ENCODE measurements around the gene SH2D2A.

SH2D2A gene

DNA sequence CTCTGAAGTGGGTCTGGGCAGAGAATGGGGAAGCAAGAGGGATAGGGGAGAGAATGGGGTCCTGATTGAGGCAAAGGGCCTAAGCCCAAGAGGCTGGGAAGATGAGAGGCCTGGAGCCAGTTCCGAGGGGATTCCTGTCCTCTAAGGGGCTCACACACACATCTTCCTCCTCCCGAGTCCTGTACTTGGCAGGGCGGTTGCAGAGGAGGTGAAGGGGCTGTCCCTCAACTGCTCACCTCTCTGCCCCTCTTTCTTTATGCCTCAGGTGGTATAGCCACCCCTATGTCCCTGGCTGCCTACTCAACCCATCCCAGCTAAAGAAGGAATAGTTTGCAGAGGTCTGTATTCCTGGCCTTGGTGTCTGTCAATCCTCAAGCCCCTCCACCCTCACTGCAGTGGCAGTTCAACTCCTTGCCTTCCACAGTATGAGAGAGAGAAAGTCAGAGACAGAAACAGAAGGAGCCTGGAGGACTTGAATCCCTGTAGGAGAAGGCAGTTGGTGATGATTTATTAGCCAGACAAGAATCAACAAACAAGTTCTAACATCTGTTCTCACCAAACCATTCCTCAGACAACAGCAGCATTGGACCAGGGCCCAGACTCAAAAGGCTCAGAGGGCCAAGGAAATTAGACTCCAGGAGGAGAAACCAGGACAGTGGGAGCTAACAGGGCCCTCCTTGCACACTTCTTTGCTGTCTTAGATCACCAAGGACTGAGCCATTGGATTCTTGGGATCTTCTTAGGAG is 10.7 kb downstream of the SH2D2A start:
- FAIRE-seq, result no peak

DNA sequence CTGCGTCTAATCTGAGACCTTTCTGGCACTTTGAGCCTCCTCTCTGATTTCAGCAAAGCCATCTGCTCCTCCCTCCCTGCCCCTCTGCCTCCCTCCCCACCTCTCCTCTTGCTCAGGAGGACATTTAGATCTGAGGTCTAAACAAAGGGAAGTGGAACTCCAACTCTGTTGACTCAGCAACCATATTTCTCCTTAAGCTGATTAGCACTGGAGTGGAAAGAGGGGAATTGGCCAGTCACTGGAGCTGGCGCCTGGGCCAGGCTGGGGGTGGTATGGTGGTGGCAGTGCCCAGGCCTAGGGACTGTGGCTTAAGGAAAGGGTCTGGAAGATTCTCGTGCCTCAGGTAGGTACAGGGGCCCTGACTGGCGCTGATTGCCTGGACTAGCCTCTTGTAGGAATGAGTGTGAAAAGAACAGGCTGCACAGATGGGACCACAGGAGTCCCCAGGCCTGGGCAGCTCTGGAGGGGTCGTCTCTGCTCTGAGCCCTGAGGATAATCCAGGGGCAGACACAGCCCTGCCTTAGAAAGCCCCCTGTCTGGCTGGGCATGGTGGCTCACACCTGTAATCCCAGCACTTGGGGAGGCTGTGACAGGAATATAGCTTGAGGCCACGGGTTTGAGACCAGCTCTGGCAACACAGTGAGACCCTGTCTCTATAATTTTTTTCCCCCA is 11.9 kb downstream of the SH2D2A start:
- FAIRE-seq, result no peak
- DNase-seq (ENCODE audit: insufficient read length, low spot score), result no peak

More for the DNA sequence above, 10.7 kb downstream of the SH2D2A start:
- DNase-seq (ENCODE audit: insufficient read length, low spot score), result peak; percentile 36

DNA sequence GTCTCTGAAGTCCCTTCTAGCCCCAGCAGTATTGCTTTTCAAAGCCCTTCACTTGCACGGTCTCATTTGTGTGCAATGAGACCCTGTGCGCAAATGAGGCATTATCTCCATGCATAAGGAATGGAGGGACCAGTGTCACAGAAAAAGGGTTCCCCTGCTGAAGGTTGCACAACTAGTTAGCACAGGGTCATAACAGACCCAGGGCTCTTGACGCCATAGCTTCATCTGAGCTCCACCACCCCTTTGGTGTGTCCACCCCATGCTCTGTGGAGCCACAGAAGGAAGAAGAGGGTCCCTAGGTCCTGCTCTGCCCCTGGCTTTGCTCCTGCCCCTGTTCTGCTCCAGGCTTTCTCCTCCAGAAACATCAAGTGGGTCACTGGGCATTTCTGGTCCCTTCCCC is 12.6 kb downstream of the SH2D2A start:
- FAIRE-seq, result no peak

DNA sequence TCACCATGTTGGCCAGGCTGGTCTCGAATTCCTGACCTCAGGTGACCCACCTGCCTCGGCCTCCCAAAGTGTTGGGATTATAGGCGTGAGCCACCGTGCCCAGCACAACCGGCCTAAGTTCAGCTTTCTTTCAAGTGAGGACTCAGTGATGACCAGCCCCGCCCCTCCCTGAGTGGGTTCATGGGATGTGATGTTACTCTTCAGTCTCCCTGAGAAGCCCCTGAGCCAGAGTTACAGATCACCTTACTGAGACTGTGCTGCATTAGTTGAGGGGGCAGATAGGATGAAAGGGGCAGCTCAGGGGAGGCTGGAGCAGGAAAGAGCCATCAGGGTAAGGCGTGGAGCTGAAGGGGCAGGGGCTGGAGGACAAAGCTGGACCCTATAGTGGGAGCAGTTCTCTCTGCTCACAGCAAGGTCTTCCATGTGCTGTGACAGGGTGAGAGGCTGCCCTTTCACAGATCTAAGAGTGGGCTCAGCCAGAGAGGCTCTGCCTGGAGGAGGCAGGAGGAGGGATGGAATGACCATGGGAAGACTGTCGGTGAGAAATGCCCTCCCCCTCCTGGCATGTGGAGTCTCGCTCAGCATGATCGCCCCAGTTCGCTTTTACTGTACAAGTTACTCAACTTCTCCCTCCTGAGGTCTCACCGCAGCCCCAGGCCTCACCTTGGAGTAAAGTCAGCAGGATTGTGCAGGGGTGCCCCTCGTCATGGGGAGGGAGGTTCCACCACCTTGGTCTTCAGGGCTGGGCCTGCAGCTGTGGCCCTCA is 13.4 kb downstream of the SH2D2A start:
- FAIRE-seq (no peak), DNase-seq (ENCODE audit: insufficient read length, low spot score) (no peak)

More for the DNA sequence above, 12.6 kb downstream of the SH2D2A start:
- no peak for DNase-seq (ENCODE audit: insufficient read length, low spot score)

DNA sequence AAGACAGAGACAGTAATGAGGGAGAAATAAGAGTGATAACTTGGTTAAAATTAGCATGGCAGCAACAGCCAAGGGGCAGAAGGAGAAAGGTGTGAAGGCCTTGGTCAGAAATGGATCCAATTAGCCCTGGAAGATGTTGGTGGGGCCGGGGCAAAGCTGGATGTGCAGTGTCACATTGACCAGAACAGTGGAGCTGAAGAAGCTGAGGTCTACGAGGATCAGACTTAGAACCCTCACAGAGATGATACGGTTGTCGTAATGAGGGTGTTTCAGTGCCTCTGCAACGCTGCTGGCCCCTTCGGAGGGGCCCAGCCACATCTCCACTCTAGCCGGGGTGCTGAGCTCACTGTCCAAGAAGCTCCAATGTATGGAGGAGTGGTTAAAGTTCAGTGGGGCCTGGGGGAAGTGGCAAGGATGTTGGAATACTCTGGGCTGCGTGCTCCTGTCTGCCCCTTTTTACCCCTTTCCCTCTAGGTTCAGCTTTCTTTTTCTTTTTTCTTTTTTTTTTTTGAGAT is 14.2 kb downstream of the SH2D2A start:
- FAIRE-seq (no peak), DNase-seq (ENCODE audit: insufficient read length, low spot score) (no peak)

DNA sequence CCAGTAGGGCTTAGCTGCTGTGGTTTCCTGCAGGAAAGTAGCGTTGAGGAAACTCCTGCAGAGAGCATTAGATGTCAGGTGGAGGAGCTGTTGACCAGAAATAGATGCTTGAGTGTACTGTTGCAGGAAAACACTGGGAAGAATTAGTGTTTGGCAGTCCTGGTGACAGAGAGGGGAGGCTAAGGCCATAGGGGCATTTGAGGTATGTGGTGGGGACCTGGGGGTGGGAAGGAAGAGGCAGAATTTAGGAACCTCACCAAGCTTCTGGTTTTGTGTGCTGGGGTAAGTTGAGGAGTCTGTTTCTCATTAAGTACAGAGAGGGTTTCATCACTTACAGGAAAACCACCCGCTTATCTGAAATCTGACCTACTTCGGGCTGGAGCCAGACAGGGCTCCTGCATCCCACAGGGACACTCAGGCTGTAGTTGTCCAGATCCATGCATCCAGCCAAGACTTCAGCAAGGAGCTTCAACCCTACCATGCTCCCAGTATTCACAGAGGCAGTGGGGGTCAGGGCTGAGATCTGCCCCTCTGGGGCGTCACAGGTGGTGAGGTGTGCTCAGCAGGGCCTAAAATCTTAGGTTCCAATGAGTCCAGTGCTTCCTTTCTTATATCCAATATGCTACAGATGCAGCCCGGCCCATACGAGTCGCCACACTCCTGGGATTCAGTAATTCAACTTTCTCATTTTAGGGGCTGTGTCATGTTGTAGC is 15.1 kb downstream of the SH2D2A start:
- FAIRE-seq, result no peak
- DNase-seq (ENCODE audit: insufficient read length, low spot score), result no peak

DNA sequence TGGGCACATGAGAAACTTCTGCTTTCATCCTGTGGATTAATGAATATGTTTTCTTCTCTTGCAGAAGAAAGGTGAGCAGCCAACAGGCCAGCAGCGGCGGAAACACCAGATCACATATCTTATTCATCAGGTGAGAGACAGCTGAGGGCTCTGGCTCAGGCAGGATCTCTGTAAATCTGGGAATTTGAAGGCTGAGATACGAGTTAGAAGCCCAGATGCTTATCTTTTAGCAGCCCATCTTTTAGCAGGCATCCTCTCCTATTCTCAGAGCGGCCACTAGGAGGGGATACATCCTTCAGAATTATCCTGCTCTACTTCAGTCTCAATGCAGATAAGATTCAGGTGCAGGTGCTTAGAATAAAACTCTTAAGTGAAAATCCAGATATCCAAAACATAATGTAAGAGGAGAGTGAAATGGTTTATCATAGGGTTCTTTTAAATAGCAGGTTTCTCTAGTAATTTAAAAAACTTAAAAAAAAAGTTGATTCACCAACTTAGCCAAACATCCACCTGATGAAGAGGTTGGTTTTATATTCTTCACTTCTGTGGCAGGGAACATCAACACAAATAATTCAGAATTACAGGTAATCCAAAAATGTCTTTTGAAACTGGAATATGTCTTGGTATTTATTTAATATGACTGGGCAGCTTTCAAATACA is 19.3 kb downstream of the SH2D2A start:
- FAIRE-seq (no peak), DNase-seq (ENCODE audit: insufficient read length, low spot score) (peak; percentile 39)

DNA sequence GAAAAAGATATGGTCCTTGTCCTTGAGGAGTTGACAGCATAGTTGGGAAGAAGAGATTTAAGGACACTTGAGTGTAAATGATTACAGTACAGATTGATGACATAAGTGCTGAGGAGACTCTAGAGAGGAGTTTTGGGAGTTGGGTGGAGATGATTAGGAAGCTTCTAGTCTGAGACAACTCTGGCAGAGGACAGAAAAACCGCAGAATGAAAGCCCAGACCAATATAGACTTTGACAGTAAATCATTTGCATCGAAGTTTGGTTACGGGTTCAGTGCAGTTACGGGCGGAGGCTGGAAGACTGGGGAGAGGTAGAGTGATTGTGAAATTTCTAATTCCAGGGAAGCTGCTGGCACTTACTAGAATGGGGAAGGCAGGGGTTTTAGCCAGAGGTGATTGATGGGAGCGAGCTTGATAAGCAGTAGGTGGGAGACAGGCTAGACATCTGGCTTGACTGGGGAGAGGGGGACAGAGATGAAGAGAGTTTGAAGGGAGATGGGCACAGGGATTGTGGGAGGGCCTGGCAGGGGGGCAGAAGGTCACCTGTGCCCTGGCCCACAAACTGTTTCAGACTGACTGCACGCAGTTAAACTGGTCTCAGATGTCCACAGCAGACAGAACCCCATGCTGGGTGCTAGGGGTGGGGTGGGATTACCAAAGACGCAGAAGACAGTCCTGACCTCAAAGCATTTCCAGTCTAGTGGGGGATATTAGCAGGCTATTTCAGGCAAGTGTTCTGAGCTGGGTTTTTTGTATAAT is 20.1 kb downstream of the SH2D2A start:
- no peak for DNase-seq (ENCODE audit: insufficient read length, low spot score)
- FAIRE-seq, result no peak

DNA sequence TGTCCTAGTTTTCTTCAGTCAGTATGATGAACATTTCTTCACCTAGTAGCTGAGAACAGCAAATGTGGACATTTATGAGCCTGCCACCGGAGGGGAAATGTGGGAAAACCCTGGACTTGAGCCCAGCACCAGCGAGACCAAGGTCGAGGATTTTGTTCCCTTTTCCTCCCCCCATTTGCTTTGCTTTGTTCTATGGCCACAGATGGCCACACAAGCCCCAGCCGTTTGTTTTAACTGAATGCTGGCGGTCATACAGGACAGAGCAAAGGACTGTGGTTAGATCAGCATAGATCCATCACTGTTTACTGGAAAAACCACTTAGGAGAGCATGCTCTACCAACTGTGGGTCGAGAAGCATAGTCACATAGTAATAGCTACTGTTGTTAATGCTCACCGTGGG is 20.9 kb downstream of the SH2D2A start:
- DNase-seq (ENCODE audit: insufficient read length, low spot score) (no peak), FAIRE-seq (no peak)

DNA sequence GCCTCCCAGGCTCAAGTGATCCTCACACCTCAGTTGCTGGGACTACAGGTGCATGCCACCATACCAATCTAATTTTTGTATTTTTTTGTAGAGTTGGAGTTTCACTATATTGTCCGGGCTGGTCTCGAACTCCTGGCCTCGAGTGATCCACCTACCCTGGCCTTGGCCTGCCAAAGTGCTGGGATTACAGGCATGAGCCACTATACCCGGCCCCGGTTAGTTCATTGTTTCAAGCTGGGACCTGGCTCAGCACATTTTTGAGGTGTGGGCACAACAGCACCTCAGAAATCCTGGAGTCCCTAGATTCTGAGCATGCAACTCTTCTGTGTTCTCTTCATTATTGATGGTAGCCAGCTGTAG is 21.3 kb downstream of the SH2D2A start:
- FAIRE-seq (no peak), DNase-seq (ENCODE audit: insufficient read length, low spot score) (no peak)

DNA sequence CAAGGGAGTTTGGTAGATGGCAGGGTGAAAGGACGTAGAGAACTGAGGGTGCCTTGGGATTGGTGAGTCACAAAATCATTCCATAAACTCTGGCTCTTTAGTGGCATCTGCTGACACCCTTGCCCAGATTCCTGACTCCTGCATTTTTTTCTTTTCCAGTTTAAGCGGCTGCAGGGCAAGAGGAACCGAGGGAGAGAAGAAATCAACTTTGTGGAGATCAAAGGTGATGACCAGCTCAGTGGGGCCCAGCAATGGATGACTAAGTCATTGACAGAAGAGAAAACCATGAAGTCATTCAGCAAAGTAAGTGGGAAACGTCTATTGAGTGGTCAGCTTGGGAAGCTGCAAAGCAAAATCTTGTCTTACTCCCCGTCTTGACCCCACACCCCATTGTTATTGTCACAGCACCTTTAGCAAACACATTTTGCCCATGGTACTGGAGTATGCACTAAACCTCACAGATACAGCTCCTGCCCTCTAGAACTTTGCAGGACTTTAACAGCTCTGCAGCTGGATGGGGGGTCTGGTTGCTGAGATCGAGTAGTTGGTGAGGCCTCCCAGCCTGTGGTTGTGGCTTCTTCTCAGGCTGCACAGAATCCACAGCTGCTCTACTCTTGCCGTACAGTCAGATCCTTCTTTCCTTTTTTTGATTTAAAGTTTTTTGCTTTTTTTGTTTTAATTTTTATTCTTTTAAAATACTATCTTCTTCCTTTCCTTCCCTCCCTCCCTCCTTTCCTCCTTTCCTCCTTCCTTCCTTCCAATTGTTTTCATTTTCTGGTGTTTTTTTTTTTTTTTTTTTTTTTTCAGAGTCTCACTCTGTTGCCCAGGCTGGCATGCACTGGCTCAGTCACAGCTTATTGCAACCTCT is 21.9 kb downstream of the SH2D2A start:
- FAIRE-seq (no peak), DNase-seq (ENCODE audit: insufficient read length, low spot score) (no peak)

DNA sequence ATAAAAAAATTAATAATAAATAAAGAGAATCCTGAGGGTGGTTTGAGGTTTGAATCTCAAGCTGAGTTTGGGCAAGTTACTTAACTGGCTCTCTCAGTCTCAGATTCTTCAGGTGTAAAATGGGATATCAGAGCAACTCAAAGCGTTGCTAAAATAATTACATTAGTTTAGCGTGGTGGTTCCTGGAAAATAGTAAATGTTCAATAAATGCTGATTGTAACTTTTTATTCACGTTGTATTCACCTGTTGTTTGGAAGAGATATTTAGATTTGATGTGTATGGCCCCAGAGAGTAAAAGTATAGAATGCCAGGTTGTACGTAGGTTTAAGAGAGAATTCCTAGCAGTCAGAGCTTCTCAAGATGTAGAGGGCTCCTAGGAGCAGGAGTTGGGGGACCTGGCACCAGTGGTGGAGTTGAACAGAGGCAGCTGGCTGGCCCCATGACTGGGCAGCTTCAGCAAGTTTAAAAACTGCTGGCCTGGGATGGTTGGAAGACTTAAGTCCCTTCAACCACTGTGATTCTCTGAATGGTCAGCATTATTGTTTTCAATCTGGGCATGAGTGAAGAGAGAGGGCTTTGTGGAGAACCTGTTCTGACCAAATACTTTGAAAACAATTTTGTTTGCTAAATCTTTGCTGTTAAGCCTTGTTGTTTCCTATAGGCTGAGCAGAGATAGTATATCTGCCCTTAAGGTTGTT is 26.9 kb downstream of the SH2D2A start:
- DNase-seq (ENCODE audit: insufficient read length, low spot score) (no peak), FAIRE-seq (no peak)

DNA sequence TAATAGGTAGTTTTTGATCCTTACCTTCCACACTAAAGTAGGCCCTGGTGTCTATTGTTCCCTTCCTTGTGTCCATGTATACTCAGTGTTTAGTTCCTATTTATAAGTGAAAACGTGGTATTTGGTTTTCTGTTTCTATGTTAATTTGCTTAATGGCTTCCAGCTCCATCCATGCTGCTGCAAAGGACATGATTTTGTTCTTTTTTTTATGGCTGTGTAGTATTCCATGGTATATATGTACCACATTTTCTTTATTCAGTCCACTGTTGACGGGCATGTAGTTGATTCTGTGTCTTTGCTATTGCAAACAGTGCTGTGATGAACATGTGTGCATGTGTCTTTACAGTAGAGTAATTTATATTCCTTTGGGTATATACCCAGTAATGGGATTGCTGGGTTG is 28.5 kb downstream of the SH2D2A start:
- FAIRE-seq (no peak), DNase-seq (ENCODE audit: insufficient read length, low spot score) (no peak)

DNA sequence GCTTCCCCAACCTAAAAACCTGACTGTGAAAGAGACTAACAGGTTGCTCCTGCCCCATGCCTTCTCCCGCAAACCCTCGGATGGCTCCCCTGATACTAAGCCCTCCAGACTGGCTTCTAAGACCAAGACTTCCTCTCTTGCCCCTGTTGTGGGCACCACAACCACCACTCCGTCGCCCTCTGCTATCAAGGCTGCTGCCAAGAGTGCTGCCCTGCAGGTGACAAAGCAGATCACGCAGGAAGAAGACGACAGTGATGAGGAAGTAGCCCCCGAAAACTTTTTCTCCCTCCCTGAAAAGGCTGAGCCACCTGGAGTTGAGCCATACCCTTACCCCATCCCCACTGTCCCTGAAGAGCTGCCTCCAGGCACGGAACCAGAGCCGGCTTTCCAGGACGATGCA is 30.0 kb downstream of the SH2D2A start:
- DNase-seq (ENCODE audit: insufficient read length, low spot score) (no peak), FAIRE-seq (no peak)

DNA sequence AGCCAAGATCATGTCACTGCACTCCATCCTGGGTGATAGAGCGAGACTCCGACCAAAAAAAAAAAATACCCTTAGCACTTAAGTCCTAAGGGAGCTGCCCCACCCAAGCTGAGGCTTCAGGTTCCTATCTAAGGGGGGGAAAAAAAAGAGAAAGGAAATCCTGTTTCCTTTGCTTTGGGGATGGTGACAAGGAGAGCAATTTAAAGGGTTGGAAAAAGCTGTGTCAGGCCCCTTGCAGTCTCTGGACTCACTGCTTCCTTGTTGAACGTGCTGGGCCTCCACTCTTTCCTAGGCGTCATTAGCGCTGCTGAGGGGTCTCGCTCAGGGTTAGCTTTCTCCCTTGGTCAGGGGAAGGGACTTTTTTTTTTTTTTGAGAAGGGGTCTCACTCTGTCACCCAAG is 31.2 kb downstream of the SH2D2A start:
- FAIRE-seq (no peak), DNase-seq (ENCODE audit: insufficient read length, low spot score) (no peak)

DNA sequence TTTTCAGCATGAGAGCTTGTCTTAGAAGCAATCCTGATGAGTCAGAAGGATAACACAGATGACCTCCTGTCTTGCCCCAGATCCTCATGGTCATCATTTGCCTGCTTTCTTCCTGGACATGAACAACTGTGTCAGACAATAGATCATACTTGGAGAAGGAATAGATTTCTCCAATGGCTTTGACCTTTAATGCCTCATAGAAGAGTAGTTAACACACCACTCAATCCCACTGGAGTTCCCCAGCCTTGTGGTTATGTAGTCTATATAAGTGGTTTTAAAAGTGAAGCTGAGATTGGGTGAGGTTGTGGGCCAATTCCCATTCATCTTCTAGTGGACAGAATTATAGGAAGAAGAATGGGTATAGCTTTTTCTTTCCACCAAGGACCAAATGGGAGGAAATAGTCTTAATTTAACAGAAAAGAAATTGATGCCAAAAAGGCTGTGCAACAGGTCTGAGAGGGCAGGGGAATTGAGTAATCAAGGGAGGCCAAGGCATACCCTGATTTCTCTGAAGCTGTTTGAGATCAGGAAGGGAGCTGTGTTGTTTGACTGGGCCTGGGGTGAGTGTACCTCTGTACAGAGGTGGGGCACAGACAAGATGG is 35.0 kb downstream of the SH2D2A start:
- DNase-seq (ENCODE audit: insufficient read length, low spot score) (no peak), FAIRE-seq (no peak)

DNA sequence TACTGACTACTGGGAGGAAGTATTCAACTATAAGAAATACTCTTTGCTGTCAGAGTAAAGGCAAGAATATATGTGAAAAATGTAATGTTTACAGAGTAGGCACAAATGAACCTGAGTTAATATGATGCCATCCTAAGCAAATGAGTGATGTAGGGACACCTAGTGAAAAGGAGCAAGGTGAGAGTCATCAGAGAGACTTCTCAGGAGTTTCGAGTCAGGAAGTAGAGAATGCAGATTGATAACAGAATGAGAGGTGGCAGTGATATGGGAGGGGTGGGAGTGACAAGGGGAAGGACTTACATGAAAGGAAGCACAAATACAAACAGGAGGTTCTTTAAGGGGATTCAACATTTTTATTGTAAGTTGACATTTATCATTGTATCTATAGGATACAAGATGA is 39.1 kb downstream of the SH2D2A start:
- no peak for FAIRE-seq
- DNase-seq (ENCODE audit: insufficient read length, low spot score), result no peak

DNA sequence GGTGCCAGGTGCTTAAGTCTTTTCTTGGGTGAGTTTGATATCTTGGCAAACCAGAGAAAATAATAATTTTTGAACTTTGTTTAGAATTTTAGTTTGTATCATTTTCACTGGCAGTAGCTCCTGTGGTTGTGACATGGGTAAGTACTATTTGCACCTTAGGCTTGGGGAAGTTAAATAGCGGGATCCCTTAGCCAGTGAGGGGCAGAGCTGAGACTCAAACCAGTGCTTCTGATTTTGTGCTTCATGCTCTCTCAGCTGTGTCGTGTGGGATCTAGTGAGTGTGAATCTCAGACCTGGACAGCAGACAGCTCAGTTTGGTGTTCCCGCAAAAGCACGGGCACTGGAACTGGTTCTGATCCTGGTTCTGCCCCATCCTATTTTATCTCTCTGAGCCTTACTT is 39.7 kb downstream of the SH2D2A start:
- no peak for DNase-seq (ENCODE audit: insufficient read length, low spot score)
- no peak for FAIRE-seq

All from HTR-8/SVneo (cell line).